Fibroblast of lung (primary cell): ENCODE data around the gene TMC3.

Source experiments
- CTCF ChIP-seq, 2 donors: IDR thresholded peaks in 1 of 2; conservative IDR thresholded peaks in 1 of 2; 1 replicate in 1 of 2; 2 replicates in 1 of 2; pipeline ENCODE4 v1.5.1; 2011 to 2012; ENCODE audit warnings: low read length in 2 of 2, control low read depth in 1 of 2, inconsistent platforms in 1 of 2, low read depth in 1 of 2, mild to moderate bottlenecking in 1 of 2
- EZH2 ChIP-seq: IDR thresholded peaks from 2 replicates; pipeline ENCODE4 v1.5.1; 2012; ENCODE audit warnings: low read length, control low read depth, mild to moderate bottlenecking; ENCODE audit errors: missing control alignments

- TF ChIP-seq CTCF (conservative IDR thresholded peaks at IDR 0.05 in 1 of 2, IDR thresholded peaks at IDR 0.05 in 1 of 2; ENCODE audit: low read depth in 1 of 2, low read length in 2 of 2) = no peak
- no peak for TF ChIP-seq EZH2
Measured at GRCh38 chr15:81407176-81407575, 33.2 kb upstream of the TMC3 start.
